ENCODE results near the gene ZMAT5.

Gene ZMAT5

GRCh38 chr22:29703569-29704195 lies 63.1 kb downstream of the ZMAT5 start:
- no peak for TF ChIP-seq Cebpa-rat (IDR thresholded peaks at IDR 0.05)
- Histone ChIP-seq H3K27me3 (peaks cover 0 to 8% (median 0%) of the 10 kb centered on the region in 11 experiments; a peak in 1 of 22 replicates), H3K36me3 (no peaks in the 10 kb centered on the region), H3K4me3 (peak overlapping the region in 8 of 10 experiments; percentile 34 to 51 (median 44); a peak in 13 of 20 replicates), H3K27ac (peak overlapping the region in 9 of 11 experiments; percentile 58 to 97 (median 90); a peak in 18 of 22 replicates), H3K4me1 (peaks cover 39 to 89% (median 87%) of the 10 kb centered on the region in 10 experiments), H3K4me2 (peak overlapping the region; percentile 81 to 100 (median 96)), H3K9ac (peak overlapping the region in 9 of 11 experiments; percentile 46 to 85 (median 77); a peak in 18 of 22 replicates), H4K20me1 (peaks cover 0 to 24% (median 0%) of the 10 kb centered on the region in 11 experiments; a peak in 2 of 22 replicates), H3K9me3 (replicated peaks in 1 of 11) (no peaks in the 10 kb centered on the region)

- peak overlapping the region in 9 of 11 experiments; percentile 58 to 97 (median 90); a peak in 18 of 22 replicates for H3K27ac ChIP-seq
- H3K4me3 ChIP-seq: peak overlapping the region in 8 of 10 experiments; percentile 34 to 51 (median 44); a peak in 14 of 20 replicates
- peak overlapping the region; percentile 8 to 85 (median 74); a peak in 18 of 22 replicates for H3K9ac ChIP-seq
- H3K9me3 ChIP-seq (replicated peaks in 1 of 11): no peaks in the 10 kb centered on the region
- H3K4me2 ChIP-seq: peak overlapping the region; percentile 81 to 100 (median 96)
- H3K4me1 ChIP-seq: peaks cover 39 to 96% (median 93%) of the 10 kb centered on the region in 10 experiments
- H3K27me3 ChIP-seq: peaks cover 0 to 8% (median 0%) of the 10 kb centered on the region in 11 experiments; a peak in 1 of 22 replicates
- H4K20me1 ChIP-seq: peaks cover 0 to 26% (median 0%) of the 10 kb centered on the region in 11 experiments; a peak in 2 of 22 replicates
- peak in 7 of 11 experiments; percentile 38 to 87 (median 54); a peak in 10 of 22 replicates for TF ChIP-seq Cebpa-rat (IDR thresholded peaks at IDR 0.05)
- H3K36me3 ChIP-seq: peaks cover 0 to 4% (median 0%) of the 10 kb centered on the region in 11 experiments; a peak in 4 of 22 replicates
Measured at GRCh38 chr22:29702931-29703501, 63.8 kb downstream of the ZMAT5 start.

- peak overlapping the region; percentile 81 to 100 (median 96) for H3K4me2 ChIP-seq
- H3K36me3 ChIP-seq: peaks cover 0 to 11% (median under 1%) of the 10 kb centered on the region in 11 experiments; a peak in 6 of 22 replicates
- peaks cover 0 to 8% (median 0%) of the 10 kb centered on the region in 11 experiments; a peak in 1 of 22 replicates for H3K27me3 ChIP-seq
- H3K4me1 ChIP-seq: peaks cover 39 to 98% (median 97%) of the 10 kb centered on the region in 10 experiments
- H3K9me3 ChIP-seq (replicated peaks in 1 of 11): no peaks in the 10 kb centered on the region
- no peak for TF ChIP-seq Cebpa-rat (IDR thresholded peaks at IDR 0.05)
- peak overlapping the region in 8 of 10 experiments; percentile 34 to 51 (median 44); a peak in 12 of 20 replicates for H3K4me3 ChIP-seq
- H3K9ac ChIP-seq: peak overlapping the region; percentile 8 to 85 (median 74); a peak in 18 of 22 replicates
- H3K27ac ChIP-seq: peak overlapping the region in 10 of 11 experiments; percentile 1 to 97 (median 89); a peak in 19 of 22 replicates
- H4K20me1 ChIP-seq: peaks cover 0 to 30% (median 0%) of the 10 kb centered on the region in 11 experiments; a peak in 2 of 22 replicates
Measured at GRCh38 chr22:29702000-29702930, 64.5 kb downstream of the ZMAT5 start.

DNA sequence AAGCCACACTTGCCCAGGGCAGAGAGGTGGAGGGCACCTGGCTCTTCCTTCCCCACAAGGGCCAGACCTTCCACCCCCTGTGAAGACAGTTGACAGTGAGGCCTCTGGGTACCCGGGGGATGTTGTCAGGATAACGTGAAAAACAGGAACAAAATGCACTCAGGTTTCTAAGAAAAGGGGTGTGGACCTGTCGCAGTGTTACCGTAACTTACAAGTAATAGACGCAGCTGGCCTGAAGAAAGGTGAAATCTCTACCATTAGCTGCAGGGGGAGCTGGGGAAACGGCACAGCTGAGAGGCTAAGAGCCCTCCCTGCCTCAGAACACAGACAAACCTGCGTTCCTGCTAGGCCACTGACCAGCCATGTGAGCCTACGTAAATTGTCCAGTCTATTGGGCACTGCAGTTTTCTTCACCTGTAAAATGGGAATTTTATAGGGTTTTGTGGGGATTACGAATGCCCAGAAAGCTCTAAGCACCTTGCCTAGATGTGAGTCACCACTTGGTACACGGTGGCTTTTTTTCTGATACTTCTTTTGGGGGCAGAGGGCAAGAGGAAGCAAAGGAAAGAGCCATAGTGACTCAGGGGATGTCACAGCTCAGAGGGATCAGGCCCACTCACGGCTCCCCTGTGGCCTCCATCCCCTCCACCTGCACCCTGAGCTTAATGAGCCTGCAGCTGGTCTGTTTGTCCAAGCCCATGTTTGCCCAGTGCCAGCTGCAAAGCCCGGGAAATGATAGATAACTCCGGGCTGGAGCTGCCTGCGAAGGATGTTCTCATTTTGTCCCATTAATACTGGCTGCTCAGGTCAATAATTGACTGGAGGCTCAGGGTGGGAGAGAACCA lies 65.4 kb downstream of the ZMAT5 start:
- peak overlapping the region; percentile 81 to 100 (median 96) for H3K4me2 ChIP-seq
- peak overlapping the region in 9 of 11 experiments; percentile 58 to 97 (median 90); a peak in 17 of 22 replicates for H3K27ac ChIP-seq
- no peaks in the 10 kb centered on the region for H3K9me3 ChIP-seq (replicated peaks in 1 of 11)
- H3K9ac ChIP-seq: peak overlapping the region in 10 of 11 experiments; percentile 12 to 85 (median 76); a peak in 15 of 22 replicates
- H3K36me3 ChIP-seq: peaks cover 0 to 14% (median 3%) of the 10 kb centered on the region in 11 experiments; a peak in 7 of 22 replicates
- H3K4me1 ChIP-seq: peaks cover 41 to 98% (median 97%) of the 10 kb centered on the region in 10 experiments
- H4K20me1 ChIP-seq: peaks cover 0 to 30% (median 0%) of the 10 kb centered on the region in 11 experiments; a peak in 2 of 22 replicates
- no peak for TF ChIP-seq Cebpa-rat (IDR thresholded peaks at IDR 0.05)
- H3K27me3 ChIP-seq: peaks cover 0 to 5% (median 0%) of the 10 kb centered on the region in 11 experiments; a peak in 1 of 22 replicates
- H3K4me3 ChIP-seq: peak overlapping the region in 3 of 10 experiments; percentile 9 to 29 (median 26); a peak in 2 of 20 replicates

GRCh38 chr22:29700900-29701154 lies 66.0 kb downstream of the ZMAT5 start:
- no peaks in the 10 kb centered on the region for H3K9me3 ChIP-seq (replicated peaks in 1 of 11)
- peak overlapping the region in 10 of 11 experiments; percentile 12 to 85 (median 71); a peak in 13 of 22 replicates for H3K9ac ChIP-seq
- no peak for TF ChIP-seq Cebpa-rat (IDR thresholded peaks at IDR 0.05)
- H3K4me1 ChIP-seq: peaks cover 47 to 98% (median 97%) of the 10 kb centered on the region in 10 experiments
- peaks cover 0 to 19% (median 4%) of the 10 kb centered on the region in 11 experiments; a peak in 15 of 22 replicates for H3K36me3 ChIP-seq
- peak overlapping the region in 9 of 11 experiments; percentile 5 to 97 (median 90); a peak in 17 of 22 replicates for H3K27ac ChIP-seq
- peaks cover 0 to 30% (median 0%) of the 10 kb centered on the region in 11 experiments; a peak in 2 of 22 replicates for H4K20me1 ChIP-seq
- peaks cover 0 to 5% (median 0%) of the 10 kb centered on the region in 11 experiments; a peak in 1 of 22 replicates for H3K27me3 ChIP-seq
- H3K4me2 ChIP-seq: peak overlapping the region; percentile 81 to 100 (median 96)
- H3K4me3 ChIP-seq: peak overlapping the region in 3 of 10 experiments; percentile 10 to 29 (median 26); a peak in 2 of 20 replicates

DNA sequence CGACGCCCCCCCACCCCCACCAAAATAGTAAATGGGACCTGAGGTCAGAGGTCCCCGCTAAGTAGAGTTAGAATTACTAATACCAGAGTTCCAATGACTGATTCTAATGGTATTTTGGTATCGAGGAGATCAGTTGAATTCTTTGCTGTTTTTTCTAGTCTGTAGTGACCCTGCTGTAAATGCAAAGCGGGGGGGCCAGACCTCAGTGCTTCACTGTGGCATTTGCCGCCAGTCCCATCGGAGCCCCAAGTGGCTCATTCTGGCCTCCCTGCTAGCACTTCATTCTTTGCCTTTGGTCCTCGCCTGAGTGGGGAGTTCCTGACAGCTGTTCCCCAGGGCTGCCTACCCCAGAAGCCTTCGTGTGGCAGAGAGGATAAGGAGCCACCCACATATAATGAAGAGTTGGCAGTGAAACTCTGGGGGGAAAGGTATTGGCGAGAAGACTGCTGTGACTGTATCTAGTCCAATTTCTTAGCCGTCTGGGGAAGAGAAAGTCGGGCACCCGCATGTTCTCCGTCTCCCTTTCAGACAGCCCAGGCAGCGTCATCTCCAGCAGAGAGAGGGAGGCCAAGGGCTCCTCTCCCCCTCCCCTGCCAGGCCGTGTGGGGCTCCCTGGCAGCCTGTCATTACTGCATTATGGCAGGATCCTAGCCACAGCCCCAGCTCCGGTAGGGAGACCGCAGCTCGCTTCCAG lies 66.5 kb downstream of the ZMAT5 start:
- H3K9me3 ChIP-seq (replicated peaks in 1 of 11): no peaks in the 10 kb centered on the region
- TF ChIP-seq Cebpa-rat (IDR thresholded peaks at IDR 0.05): no peak
- H3K4me1 ChIP-seq: peaks cover 48 to 98% (median 97%) of the 10 kb centered on the region in 10 experiments
- H3K27me3 ChIP-seq: peaks cover 0 to 5% (median 0%) of the 10 kb centered on the region in 11 experiments; a peak in 1 of 22 replicates
- peak overlapping the region in 9 of 11 experiments; percentile 5 to 97 (median 90); a peak in 16 of 22 replicates for H3K27ac ChIP-seq
- peak overlapping the region in 8 of 11 experiments; percentile 17 to 85 (median 76); a peak in 12 of 22 replicates for H3K9ac ChIP-seq
- H3K4me3 ChIP-seq: peak overlapping the region in 3 of 10 experiments; percentile 10 to 29 (median 26); a peak in 2 of 20 replicates
- peaks cover 2 to 24% (median 9%) of the 10 kb centered on the region in 11 experiments for H3K36me3 ChIP-seq
- H3K4me2 ChIP-seq: peak overlapping the region; percentile 81 to 100 (median 96)
- H4K20me1 ChIP-seq: peaks cover 0 to 31% (median 0%) of the 10 kb centered on the region in 11 experiments; a peak in 3 of 22 replicates

Data from BLaER1 treated with 17β-estradiol and CSF1 and Interleukin-3, amounts not matched to agents 10 nM and 100 nM (cell line).